HG02970 (cell line): ENCODE data around the gene TRPV2.
"Not testable (repeated sequence)": the region's sequence is repeated elsewhere in the genome, so short reads cannot be mapped to it uniquely, and the experiment has no call there.

Experiments used
- ATAC-seq: cut with Tn5 transposase; IDR thresholded peaks from one replicate; pipeline ENCODE4 v1.9.1; 2021; ENCODE audit warnings: mild to moderate bottlenecking, moderate library complexity, moderate number of reproducible peaks; ENCODE audit not compliant: unreplicated experiment, low FRiP score

The TRPV2 gene

DNA sequence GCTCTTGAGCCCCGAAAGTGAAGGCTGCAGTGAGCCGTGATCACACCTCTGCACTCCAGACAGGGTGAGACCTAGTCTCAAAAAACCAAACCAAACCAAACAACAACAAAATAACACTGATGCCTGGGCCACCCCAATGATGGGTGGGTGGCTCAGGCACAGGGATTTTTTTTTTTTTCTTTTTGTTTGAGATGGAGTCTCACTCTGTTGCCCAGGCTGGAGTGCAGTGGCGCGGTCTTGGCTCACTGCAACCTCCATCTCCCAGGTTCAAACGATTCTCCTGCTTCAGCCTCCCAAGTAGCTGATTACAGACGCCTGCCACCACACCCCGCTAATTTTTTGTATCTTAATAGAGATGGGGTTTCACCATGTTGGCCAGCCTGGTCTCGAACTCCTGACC, 36.9 kb downstream of the TRPV2 start:
- not testable (repeated sequence) for ATAC-seq

DNA sequence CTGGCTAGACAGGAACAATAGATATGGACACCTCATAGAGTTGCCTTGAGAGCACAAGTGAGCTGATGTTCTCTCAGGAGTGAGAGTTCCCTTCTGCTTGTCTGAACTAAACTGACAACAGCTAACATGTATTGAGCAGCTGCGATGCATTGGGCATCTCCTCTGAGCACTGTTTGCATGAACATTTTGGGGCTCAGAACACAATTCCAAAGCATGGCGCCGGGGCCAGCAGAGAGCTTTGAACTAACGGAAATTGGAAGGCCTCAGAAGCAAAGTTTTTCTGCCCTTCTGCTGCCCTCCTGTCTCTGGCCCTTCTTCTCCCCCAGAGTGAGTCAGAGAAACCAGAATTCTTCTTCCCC, 38.1 kb downstream of the TRPV2 start:
- ATAC-seq = no peak

DNA sequence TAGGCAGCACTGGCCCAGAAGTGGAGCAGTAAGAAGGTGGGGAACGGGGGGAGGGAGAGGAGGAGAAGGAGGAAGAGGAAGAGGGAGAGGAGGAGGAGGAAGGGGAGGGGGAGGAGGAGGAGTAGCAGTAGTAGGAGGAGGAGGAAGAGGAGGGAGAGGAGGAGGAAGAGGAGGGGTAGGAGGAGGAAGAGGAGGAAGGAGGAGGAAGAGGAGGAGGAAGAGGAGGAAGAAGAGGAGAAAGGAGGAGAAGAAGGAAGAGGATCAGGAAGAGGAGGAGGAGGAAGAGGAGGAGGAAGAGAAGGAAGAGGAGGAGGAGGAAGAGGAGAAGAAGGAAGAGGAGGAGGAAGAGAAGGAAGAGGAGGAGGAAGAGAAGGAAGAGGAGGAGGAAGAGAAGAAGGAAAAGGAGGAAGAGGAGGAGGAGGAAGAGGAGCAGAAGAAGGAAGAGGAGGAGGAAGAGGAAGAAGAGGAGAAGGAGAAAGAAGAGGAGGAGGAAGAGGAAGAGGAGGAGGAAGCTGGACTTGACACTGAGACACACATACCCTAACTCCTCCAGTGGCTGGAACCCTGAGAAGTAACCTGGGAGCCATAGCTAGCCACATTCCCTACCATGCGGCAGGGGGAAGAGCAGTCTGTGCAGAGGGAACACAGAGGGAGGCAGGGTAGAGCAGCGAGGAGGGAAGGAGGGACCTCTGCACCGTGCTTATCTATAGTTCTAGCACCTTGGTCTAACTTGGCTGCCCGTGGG, 40.8 kb downstream of the TRPV2 start:
- no peak for ATAC-seq

DNA sequence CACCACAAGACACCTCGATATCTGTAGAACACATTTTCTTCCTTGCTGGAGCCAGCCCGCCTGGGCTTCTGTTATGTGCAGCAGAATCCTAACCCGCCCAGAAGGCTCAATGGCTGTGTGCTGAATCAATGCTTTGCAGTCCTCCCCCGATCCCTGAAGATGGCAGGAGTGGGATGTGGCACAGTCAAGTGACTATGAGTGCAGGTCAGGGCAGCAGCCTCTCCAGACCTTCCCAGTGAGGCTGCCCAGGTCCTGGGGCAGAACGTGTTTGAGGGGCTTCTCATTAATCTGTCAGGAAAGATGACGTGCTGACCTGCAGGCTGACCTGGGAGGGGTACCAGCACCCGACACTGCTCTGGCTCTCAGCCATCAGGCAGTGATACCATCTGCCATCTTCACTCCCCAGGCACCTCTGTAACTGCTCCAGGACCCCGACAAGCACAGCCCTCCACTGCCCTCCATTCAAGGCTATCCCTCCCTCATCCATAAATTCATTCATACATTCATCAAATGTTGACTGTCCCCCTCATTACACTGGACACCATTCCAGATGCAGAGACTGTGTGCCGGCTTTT, 41.5 kb downstream of the TRPV2 start:
- ATAC-seq = no peak

DNA sequence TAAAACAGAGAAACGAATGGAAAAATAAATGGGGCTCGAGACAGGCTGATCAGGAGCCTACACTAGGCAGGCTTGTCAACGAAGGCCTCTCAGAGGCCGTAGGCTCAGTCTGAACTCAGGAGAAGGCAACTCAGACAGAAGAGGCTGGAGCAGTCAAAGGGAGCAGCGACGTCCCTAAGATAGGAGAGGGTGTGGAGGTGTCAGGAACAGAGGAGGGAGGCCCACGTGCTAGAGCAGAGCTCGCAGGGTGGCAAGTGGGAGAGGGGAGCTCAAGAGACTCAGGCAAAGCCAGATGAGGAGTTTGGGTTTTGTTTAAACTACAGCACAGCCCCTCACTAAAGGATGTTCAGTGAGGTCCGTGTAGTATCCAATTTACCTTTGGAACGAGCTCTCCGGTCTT, 43.9 kb downstream of the TRPV2 start:
- ATAC-seq = no peak

DNA sequence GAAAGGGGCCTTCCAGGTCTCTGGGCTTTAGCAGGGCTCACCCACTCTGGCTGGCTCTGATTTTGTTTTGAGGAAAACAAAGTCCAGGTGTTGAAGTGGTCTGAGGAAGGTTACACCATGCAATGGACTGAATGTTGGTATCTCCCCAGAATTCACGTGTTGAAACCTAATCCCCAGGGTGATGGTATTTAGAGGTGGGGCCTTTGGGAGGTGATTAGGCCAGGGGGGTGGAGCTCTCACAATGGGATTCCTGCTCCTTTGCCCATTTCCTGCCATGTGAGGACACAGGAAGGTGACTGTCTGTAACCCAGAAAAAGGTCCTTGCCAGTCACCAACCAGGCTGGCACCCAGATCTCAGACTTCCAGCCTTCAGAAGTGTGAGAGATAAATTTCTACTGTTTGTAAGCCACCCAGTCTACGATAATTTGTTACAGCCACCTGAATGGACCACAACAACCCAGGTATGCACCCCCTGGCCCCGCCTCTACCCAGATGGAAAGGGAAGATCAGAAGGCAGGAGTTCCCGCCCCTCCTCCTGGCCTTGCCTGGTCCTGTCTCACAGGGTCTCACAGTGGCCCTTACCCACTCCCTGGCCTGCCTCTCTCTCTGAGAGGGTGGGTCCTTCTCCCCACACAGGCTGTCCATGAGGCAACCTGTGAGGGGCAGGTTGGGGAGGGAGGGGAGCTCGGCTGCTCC, 44.6 kb downstream of the TRPV2 start:
- ATAC-seq = no peak

DNA sequence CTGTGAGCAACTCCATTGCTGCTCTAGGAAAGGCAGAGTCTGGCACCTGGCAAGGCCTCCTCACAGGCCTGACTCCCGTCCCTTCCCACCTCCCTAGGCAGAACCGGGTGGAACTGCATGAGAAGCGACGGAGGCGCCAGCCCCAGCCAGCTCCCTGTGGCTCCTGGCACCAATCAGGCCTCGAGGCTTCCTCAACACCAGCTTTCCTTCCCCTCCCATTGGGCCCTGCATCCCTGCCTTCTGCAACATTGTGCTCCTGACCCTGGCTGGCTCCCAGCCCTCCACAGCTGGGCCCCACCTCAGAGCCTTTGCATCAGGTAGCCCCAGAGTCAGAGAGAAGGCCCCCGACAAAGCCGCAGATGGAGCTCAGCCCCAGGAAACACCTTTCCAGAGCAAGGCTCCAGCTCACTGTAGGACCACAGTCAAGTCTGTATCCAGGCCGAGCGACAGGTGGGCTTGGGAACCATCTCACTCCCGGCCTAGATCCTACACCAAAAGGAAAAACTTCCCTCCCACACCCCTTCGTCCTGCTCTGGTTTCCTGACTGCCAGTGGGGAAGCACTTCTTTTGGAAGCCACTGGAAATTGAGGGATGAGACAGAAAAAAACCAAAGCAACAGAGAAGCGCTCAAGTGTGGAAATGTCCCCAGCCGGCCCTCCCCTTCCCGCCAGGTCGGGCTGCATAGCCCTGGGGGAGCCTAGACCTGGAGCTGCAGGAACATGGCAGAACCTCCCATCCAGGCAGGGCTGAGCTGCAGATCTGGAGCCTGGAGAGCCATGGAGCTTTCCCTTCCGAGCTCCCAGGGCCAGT, 45.6 kb downstream of the TRPV2 start:
- ATAC-seq = no peak

DNA sequence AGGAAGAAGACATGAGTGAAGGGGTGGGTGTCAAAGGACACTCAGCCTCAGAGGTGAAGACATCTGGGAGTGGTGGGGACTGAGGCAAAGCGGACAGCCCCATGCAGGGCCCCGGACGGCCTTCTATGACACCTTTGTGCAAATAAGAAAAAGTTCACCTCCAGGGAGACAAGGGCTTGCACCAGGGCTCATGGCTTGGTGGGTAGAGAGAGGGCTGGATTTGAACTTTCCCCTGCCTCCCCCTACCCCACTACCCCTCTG, 46.2 kb downstream of the TRPV2 start:
- no peak for ATAC-seq

DNA sequence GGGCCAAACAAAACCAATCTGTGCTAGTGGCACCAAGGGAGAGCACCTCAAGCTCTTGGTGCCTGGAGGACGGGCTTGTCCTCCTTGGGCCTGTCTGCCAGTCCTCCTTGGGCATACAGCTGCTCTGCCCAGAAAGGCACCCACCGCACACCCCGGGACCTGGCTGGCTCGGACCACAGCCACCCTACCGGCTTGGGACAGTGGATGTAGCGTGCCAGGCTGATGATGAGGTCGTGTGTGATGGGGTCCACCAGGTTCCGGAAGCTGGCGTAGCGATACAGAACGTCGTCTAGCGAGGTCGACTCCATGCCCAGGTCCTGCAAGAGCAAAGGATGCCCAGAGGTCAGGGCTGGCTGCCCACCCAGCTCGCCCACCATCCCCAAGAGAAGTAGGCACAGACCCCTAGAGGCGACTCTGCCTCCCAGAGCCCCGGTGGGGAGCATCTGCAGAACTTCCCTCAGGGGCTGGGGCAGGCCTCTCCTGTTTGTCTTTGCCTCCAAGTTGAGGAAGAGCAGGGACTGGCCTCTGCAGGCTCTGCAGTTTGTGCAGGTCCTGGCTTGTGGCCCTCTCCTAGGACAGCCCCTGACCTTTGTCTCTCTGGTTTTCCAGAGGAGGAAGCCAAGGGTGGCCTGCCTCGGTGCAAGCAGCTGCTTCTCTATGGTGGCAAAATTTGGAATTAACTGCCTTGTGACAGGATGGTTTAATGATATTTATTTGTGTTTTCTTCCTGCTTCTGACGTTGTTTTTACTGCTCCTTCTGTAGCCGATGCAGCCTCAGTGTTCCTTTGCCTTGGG, 46.9 kb downstream of the TRPV2 start:
- no peak for ATAC-seq

DNA sequence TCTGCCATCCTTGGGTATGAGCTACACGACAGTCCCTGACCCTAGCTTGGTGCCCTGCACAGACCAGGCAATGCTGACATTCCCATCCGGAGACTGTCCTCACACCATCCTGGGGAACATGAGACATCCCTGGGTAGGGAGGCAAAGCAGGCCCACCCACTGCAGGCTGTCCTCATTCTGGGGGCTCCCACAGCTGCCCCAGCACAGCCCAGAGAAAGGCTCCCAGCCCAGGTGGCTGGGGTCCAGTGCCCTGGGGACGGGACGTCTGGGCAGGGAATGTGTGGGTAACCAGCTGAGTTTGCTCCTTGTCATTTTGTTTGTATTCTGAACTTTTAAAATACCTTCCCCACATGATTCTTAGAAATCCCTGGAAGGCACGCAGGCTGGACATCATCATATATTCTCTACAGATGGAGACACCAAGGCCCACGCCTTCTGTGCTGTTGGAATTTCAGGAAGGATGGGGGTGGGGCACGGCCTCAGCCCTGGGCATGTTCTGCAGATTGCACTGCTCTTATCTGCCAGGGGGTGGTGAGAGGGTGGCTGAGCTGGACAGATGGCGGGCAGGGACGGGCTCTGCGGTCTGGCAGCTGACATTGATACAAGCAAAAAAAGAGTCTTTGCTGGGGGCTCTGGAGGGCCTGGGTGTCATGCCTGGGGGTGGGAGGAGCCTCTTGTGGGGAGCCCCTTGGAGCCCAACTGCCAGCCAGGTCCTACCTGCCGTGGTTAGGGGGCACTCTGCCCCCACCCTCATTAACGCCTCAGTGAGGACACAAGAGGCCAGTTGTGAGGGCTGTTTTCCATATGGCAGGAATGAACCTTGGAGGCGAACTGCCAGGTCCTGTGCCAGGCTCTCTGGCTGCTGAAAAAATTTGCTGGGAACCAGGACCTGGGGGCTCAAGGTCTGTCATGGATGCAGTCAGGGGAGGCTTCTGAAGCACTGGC, 48.3 kb downstream of the TRPV2 start:
- ATAC-seq = no peak

DNA sequence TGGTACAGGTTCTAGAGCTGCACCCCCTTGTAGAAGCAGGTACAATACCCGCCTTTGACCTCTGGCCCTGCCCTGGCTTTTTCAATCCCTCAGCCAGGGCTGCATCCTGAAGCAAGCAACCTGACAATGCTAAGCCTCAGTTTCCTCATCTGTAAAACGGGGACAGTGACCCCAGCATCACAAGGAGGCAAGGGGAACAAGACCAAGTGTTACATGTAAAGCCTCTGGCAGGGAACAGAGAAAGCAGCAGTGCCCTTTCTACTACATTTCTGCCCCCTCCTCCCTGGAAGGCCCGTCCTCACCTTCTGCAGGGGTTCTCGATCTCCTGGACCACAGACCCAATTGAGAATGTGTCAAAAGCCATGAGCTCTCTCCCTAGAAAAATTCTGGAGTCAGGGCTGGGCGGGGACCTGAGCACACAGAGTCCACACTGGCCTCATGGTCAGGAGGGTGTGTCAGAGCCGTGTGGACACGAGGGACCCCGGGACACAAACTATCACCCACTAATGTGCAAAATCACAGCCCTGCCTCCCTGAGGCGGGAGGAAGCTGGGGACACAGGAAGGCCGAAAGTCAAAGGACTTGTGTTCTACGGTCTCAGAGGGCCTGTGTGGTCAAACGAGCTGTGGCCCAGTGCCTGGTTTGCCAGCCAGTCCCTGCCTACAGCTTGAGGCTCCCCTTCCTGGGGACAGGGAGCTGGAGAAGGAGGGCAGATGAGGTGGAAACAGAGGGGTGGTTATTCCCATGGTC, 49.1 kb downstream of the TRPV2 start:
- no peak for ATAC-seq

DNA sequence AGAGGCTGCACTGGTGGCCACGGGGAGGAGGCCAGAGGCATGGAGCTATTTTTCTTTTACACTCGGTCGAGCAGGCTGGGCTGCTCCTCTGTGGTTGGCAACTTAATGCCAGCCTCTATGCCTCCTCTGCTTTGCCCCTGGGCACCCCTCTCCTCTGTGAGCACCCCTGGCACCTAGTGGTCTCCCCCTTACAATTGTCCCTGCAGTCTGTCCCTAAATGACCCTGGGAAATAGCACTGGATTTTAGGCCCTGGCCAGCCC, 49.6 kb downstream of the TRPV2 start:
- no peak for ATAC-seq

DNA sequence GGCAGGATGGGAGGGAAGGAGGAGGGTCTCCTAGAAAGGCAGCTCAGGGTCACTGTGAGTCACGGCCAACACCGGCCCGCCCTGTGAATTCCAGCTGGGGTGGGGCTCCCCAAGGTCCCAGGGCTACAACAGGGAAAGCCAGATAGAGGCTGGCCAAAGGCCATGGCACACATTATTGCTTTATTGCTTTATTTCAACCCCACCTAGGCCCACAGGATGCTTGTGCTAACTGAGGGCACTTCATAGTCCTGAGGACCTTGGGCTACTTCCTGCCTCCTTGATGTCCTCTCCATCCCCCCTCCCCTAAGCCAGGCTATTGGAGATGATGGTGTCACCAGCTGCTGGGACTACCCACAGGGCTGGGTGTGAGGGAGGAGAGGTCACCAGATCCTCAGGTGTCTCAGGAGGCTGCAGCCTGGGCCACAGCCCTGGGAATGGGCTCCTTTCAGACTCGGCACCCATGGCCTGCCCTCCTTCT, 50.5 kb downstream of the TRPV2 start:
- ATAC-seq = no peak

DNA sequence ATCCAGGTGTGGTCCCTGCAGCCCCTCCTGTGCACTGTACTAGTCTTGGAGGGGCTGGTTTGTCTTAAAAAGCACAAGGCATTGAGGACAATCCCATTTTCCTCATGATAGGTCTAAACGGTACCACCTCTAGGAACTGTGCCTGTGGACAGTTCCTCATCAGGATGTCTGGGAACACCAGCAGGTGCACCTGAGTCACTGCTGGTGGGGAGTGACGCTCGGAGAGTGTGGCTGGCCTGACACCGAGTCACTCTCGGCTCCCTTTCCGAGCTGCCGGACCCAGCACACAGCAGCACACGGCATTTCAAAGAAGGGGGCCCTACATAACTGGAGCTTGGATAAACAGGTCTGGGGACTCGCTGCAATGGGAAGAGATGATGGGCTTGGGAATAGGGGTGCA, 51.0 kb downstream of the TRPV2 start:
- ATAC-seq = no peak

DNA sequence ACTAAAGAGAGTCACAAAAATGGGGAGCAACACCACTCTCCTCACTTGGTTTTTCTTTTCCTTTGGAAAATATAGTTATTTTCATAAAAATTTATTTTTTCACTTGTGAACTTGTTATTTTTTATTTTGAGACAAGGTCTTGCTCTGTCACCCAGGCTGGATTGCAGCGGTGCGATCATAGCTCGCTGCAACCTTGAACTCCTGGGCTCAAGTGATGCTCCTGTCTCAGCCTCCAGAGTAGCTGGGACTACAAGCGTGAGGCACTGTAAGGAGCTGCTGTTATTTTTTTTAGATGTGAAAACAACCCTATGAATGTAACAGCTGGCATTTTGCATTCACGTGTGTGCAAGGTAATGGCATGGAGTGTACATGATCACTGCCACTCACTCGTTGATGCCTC, 51.7 kb downstream of the TRPV2 start:
- no peak for ATAC-seq

DNA sequence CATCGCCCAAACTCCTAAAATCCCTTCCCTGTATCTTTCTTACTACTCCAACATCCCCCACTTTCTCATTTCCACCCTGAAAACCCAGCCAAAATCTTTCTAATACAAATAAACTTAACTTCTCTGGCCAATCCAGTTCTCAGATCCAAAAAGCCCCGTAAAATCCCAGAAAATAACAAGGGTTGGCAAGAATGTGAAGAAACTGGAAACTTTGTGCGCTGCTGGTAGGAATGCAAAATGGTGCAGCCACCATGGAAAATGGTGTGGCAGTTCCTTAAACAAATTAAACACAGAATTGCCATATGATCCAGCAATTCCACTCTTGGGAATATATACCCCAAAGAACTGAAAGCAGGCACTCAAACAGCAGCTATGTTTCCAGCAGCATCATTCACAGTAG, 52.5 kb downstream of the TRPV2 start:
- no peak for ATAC-seq

DNA sequence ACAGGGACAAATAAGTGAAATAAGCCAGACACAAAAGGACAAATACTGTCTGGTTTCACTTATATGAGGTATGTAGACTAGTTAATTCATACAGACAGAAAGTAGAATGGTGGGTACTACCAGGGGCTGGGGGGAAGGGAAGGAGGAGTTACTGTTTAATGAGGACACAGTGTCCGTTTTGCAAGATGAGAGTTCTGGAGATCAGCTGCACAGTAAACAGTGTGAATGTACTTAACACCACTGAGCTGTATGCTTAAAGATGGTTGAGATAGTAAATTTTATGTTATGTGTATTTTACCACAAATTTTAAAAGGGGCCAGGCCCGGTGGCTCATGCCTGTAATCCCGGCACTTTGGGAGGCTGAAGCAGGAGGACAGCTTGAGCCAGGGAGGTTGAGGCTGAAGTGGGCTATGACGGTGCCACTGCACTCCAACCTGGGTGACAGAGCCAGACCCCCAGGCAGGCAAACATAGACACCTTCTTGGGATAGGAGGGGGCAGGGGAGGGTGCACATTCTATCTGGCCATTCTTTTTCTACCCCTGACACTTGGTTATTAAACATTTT, 53.1 kb downstream of the TRPV2 start:
- ATAC-seq = no peak

DNA sequence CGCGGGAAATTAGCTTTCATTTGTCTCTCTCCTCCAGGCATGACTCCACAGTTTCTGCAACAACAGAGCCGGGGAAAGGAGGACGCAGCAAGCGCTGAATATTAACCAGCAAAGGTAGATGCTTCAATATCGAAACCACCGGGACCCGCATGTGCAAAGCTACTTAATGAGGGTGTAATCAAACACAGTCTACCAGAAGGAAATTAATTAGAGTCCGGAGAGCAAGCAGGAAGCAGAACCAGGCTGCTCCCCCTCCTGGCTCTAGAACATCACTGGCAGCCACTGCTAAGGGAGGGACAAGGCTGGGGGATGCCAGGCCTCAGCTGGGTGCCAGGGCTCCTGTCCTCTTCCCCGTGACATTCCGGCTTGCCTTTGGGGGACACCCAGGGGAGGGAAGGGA, 54.9 kb downstream of the TRPV2 start:
- no peak for ATAC-seq

DNA sequence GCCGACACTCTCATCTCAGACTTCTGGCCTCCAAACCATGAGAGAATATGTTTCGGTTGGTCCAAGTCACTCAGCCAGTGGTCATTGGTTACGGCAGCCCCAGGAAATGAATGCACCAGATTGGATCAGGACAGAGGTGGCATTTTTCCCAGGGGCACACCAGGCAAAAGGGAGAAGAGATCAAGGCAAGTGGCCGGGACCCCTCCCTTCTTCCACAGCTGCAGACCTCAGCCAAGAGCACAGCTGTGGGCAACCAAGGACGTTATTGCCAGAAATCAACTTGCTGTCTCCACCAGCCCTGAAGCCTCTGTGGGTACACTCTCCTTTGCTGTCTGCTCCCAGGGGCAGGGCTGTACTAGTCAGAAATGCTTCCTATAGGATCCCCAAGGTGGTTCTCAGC, 55.9 kb downstream of the TRPV2 start:
- ATAC-seq = no peak
